ENCODE data around the gene SMG6. TPM values are rescaled to one million over a fixed set of nuclear protein-coding genes. Genes with fewer than 3 reads are reported as not detected.

SMG6 gene
- total and polyA plus RNA-seq, 2 of the 13 experiments (the other 11 are each of a cell fraction or from before 2014, with no cell fraction given) = 4.6 to 14.6 TPM

DNA sequence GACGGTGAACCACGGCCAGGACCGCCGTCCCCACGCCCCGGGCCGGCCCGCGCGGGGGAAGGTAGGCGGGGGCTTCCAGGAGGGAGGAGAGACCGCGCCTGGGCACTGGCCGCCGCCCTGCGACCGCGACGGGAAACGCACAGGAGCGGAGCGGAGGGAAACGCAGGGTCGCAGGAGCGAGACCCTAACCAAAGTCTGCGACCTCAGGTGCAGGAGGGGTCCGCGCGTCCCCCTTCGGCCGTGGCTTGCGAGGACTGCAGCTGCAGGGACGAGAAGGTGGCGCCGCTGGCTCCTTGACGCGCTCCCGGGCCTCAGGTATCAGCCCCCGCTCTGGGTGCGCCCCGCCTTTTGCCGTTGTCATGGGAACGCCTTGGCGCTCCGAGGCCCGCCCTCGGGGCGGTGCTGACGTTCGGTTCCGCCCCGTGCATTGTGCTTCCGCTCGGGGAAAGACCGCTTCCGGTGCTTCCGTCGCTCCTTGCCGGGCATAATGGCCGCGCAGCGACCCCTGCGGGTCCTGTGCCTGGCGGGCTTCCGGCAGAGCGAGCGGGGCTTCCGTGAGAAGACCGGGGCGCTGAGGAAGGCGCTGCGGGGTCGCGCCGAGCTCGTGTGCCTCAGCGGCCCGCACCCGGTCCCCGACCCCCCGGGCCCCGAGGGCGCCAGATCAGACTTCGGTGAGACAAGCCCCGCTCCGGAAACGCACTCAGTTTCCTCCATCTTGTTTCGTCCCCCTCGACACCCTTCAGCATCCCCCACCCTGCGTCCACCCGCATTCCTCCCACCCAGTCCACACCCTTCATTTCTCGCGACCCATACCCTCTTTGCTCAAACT is 261.8 kb downstream of the SMG6 start, which contains the start of gene OVCA2 (continued):
- no peak; the same call in 1 of the 2 replicates for TF ChIP-seq FUBP1 (CRISPR knock-in tag; IDR thresholded peaks at IDR 0.05; ENCODE audit: borderline replicate concordance)
- TF ChIP-seq, protein P1, sequence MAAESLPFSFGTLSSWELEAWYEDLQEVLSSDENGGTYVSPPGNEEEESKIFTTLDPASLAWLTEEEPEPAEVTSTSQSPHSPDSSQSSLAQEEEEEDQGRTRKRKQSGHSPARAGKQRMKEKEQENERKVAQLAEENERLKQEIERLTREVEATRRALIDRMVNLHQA (CRISPR knock-in tag; IDR thresholded peaks at IDR 0.05) = no peak
- TF ChIP-seq EZH2 (conservative IDR thresholded peaks at IDR 0.05; ENCODE audit: low read depth, low read length) = no peak
- no peak; the same call in 1 of the 2 replicates for TF ChIP-seq ZNF160 (CRISPR knock-in tag; IDR thresholded peaks at IDR 0.05)
- peak; percentile 54; the same call in 1 of the 2 replicates for TF ChIP-seq TARDBP (CRISPR knock-in tag; IDR thresholded peaks at IDR 0.05)
- 0 out of 2 replicates have a peak, but pooled peaks have one; percentile 66 for TF ChIP-seq ZNF564 (CRISPR knock-in tag; IDR thresholded peaks at IDR 0.05)
- TF ChIP-seq, protein P2, sequence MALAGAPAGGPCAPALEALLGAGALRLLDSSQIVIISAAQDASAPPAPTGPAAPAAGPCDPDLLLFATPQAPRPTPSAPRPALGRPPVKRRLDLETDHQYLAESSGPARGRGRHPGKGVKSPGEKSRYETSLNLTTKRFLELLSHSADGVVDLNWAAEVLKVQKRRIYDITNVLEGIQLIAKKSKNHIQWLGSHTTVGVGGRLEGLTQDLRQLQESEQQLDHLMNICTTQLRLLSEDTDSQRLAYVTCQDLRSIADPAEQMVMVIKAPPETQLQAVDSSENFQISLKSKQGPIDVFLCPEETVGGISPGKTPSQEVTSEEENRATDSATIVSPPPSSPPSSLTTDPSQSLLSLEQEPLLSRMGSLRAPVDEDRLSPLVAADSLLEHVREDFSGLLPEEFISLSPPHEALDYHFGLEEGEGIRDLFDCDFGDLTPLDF (CRISPR knock-in tag; IDR thresholded peaks at IDR 0.05) = peak; percentile 65; the same call in 1 of the 2 replicates
- peak; percentile 99 for TF ChIP-seq GABPA (IDR thresholded peaks at IDR 0.05; ENCODE audit: low read depth, low read length)
- peak; percentile 94 for TF ChIP-seq GABPA (CRISPR knock-in tag; IDR thresholded peaks at IDR 0.05; ENCODE audit: low read depth)
- no peak for TF ChIP-seq HNRNPL (IDR thresholded peaks at IDR 0.05; ENCODE audit: low read depth, low read length)
- peak; percentile 39; the same call in 1 of the 2 replicates for TF ChIP-seq SOX5 (CRISPR knock-in tag; IDR thresholded peaks at IDR 0.05; ENCODE audit: borderline replicate concordance)
- 0 out of 2 replicates have a peak, but pooled peaks have one; percentile 38 for TF ChIP-seq ZNF674 (CRISPR knock-in tag; IDR thresholded peaks at IDR 0.05; ENCODE audit: low read depth)
- TF ChIP-seq ZNF546 (CRISPR knock-in tag; conservative IDR thresholded peaks at IDR 0.05) = peak; percentile 45; the same call in 1 of the 2 replicates
- TF ChIP-seq ZSCAN12 (CRISPR knock-in tag; IDR thresholded peaks at IDR 0.05) = no peak
- TF ChIP-seq ARID5B (CRISPR knock-in tag; IDR thresholded peaks at IDR 0.05) = peak; percentile 45; the same call in 1 of the 2 replicates
- no peak for TF ChIP-seq CENPX (CRISPR knock-in tag; IDR thresholded peaks at IDR 0.05)
- peak; percentile 54; the same call in 1 of the 2 replicates for TF ChIP-seq TFDP1 (CRISPR knock-in tag; IDR thresholded peaks at IDR 0.05; ENCODE audit: borderline replicate concordance)
- TF ChIP-seq ZNF121 (CRISPR knock-in tag; IDR thresholded peaks at IDR 0.05) = no peak
- TF ChIP-seq NFE2 (CRISPR knock-in tag; IDR thresholded peaks at IDR 0.05) = no peak
- peak; percentile 52 for TF ChIP-seq ISL2 (CRISPR knock-in tag; IDR thresholded peaks at IDR 0.05)
- no peak for TF ChIP-seq ZEB1 (IDR thresholded peaks at IDR 0.05; ENCODE audit: insufficient replicate concordance, low read depth)

Measured in HepG2 (cell line).